CD4-positive, alpha-beta T cell treated with Interleukin-21 for 1 hour (primary cell): ENCODE measurements around the gene AKAP5.
"Not testable (repeated sequence)": the region's sequence is repeated elsewhere in the genome, so short reads cannot be mapped to it uniquely, and the experiment has no call there.

Experiments
- DNase-seq: peaks from one replicate; pipeline ENCODE4 v3.0.0-alpha.2; 2020

The AKAP5 gene

GRCh38 chr14:64503434-64504309 lies 38.4 kb downstream of the AKAP5 start, which contains the start of gene ZBTB25:
Gene ZBTB25 (minus strand): TSS chr14:64503838. CDS start chr14:64490533, 13,305 bp downstream.
- DNase-seq: peak; percentile 98

- DNase-seq: peak; percentile 88
Measured at GRCh38 chr14:64504310-64504896, 39.1 kb downstream of the AKAP5 start, which contains the start of gene ZBTB1. Gene ZBTB1 (plus strand): TSS chr14:64504770. CDS start chr14:64521505, 16,735 bp downstream.

GRCh38 chr14:64504897-64505794 lies 39.8 kb downstream of the AKAP5 start:
- peak; percentile 89 for DNase-seq

- DNase-seq: peak; percentile 32
Measured at GRCh38 chr14:64506721-64507120, 41.4 kb downstream of the AKAP5 start.

- no peak for DNase-seq
Measured at GRCh38 chr14:64507376-64508156, 42.3 kb downstream of the AKAP5 start.

GRCh38 chr14:64508215-64508776 lies 43.0 kb downstream of the AKAP5 start:
- DNase-seq: peak; percentile 25

- no peak for DNase-seq
Measured at GRCh38 chr14:64509036-64509435, 43.7 kb downstream of the AKAP5 start.

GRCh38 chr14:64510825-64511671 lies 45.7 kb downstream of the AKAP5 start:
- peak; percentile 79 for DNase-seq

- no peak for DNase-seq
Measured at GRCh38 chr14:64513271-64513670, 48.0 kb downstream of the AKAP5 start.

GRCh38 chr14:64515053-64515452 lies 49.8 kb downstream of the AKAP5 start:
- no peak for DNase-seq

- no peak for DNase-seq
Measured at GRCh38 chr14:64516969-64517368, 51.7 kb downstream of the AKAP5 start.

- not testable (repeated sequence) for DNase-seq
Measured at GRCh38 chr14:64517667-64518066, 52.4 kb downstream of the AKAP5 start.

- no peak for DNase-seq
Measured at GRCh38 chr14:64518229-64518628, 52.9 kb downstream of the AKAP5 start.

- no peak for DNase-seq
Measured at GRCh38 chr14:64520699-64521098, 55.4 kb downstream of the AKAP5 start.

- no peak for DNase-seq
Measured at GRCh38 chr14:64522591-64523355, 57.5 kb downstream of the AKAP5 start.
